GM18498 (cell line): Measurements from ENCODE around the gene TGFBRAP1.
A peak's percentile ranks its signal among the peaks of the same experiment; 100 is the strongest.
"Not testable (repeated sequence)": the region's sequence is repeated elsewhere in the genome, so short reads cannot be mapped to it uniquely, and the experiment has no call there.

Source experiments
- ATAC-seq: cut with Tn5 transposase; IDR thresholded peaks from one replicate; pipeline ENCODE4 v1.9.1; 2021; ENCODE audit warnings: mild to moderate bottlenecking, moderate library complexity; ENCODE audit not compliant: unreplicated experiment

TGFBRAP1 gene

GRCh38 chr2:105357122-105357521 lies 27.6 kb upstream of the TGFBRAP1 start:
- ATAC-seq: no peak

DNA sequence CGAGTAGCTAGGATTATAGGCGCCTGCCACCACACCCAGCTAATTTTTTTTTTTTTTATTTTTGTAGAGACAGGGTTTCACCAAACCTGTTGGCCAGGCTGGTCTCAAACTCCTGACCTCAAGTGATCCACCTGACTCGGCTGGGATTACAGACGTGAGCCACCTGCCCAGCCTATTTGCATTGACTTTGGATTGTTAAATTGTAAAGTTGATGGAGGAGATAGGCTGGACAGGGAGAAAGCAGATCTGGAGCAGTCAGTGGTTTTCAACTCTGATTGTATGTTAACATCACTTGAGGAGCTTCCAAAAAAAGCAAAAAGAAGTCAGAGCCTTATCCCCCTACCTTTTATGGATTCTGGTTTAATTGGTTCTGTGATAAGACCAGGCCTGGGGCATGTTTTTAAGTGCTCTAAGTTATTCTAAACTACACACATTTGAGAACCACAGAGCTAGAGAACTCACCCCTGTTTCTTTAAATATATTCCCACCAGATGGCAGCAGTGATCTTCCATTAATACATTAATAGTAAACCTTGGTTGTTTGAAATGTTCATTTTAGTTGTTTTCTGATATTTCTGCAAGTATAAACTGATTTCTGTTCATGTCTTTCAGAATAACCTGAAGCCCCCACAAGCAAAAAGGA lies 15.3 kb upstream of the TGFBRAP1 start:
- ATAC-seq: no peak

DNA sequence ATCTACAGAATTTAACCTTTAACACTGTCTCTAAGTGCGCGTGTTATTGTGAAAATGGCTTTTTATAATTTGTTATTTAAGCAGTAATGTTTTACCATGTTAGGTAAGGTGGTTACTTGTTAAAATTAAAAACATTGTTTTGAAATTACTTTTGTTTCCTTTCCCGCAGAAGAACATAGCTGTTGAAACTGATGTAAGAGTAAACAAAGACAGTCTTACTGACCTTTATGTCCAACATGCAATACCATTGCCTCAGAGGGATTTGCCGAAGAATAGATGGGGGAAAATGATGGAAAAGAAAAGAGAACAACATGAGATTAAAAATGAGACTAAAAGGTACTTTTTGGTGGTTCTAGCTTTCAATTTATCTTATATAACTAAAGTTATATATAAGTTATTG lies 9.9 kb upstream of the TGFBRAP1 start:
- ATAC-seq: no peak

DNA sequence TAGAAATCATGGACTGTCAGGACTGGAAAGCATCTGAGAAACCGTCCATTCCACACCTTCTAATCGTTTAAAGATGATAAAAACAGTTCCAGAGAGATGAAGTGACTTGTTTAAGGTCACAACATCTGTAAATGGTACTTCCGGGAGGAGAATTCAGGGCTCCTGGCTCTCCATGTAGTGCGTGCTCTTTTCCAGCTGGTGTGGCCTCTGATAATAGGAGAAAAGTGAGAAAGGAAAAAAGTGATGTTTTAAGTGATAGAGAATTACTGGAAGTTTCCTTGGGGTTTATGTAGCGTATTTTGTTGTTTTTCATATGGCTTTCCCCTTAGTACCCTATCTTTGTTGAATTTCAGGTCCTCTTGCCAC lies 8.5 kb upstream of the TGFBRAP1 start:
- peak; percentile 17 for ATAC-seq

DNA sequence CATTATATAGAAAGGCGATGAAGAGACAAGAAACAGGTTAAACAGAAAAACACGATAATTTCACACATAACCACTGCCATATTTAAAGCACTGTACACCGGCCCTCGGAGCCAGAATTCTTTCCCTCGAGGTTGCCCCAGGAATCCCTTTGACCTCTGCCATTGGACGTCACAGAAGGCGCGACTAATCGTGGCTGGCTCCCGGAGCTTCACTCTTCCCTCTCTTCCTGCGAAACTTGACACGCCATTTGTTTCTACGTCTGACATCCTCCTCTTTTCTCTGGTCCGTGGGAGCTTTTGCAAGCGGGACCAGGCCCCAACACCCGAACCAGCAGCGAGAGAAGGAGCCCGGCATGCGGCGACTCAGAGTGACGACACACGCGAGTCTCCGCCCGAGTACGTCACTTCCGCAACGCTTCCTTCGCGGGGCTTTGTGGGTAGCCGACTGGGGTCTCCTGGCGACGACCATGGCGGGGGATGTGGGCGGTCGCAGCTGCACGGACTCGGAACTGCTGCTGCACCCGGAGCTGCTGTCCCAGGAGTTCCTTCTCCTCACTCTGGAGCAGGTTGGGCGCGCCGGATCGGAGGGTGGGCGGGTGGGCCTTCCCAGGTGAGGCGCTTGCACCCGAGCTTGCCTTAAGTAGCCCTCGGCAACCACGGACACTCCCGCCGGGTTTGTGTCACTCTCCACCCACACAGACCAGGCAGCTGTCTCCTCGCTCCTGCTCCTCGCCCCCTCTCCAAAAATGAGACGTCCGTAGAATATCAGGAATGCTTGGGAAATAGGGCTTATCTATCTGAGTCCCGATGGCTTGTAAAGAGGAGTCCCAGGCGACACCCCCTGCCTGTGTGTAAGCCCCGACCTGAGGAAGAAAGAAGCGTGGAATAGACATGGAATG lies 7.8 kb upstream of the TGFBRAP1 start, which contains the start of gene C2orf49:
C2orf49 (plus strand) TSS at position 419 of the 898 bp plus-strand sequence; CDS start at position 467, 48 bp downstream.
- peak; percentile 94 for ATAC-seq

DNA sequence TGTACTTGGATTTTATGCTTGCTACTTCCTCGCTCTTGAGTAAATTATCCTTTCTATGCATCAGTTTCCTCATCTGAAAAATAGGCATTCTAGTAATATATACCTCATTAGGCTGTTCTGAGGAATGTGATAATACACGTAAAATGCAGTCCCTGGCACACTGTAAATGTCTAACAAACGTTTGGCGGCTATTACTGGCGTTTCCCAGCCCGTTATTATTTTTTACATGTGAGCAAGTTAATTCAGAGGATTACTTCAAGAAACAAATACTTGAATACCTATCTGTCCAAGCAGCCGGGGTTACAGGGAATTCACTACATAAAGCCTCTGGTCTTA lies 7.2 kb upstream of the TGFBRAP1 start:
- ATAC-seq: no peak

GRCh38 chr2:105335469-105335868 lies 5.9 kb upstream of the TGFBRAP1 start:
- no peak for ATAC-seq

GRCh38 chr2:105334211-105334610 lies 4.7 kb upstream of the TGFBRAP1 start:
- no peak for ATAC-seq

DNA sequence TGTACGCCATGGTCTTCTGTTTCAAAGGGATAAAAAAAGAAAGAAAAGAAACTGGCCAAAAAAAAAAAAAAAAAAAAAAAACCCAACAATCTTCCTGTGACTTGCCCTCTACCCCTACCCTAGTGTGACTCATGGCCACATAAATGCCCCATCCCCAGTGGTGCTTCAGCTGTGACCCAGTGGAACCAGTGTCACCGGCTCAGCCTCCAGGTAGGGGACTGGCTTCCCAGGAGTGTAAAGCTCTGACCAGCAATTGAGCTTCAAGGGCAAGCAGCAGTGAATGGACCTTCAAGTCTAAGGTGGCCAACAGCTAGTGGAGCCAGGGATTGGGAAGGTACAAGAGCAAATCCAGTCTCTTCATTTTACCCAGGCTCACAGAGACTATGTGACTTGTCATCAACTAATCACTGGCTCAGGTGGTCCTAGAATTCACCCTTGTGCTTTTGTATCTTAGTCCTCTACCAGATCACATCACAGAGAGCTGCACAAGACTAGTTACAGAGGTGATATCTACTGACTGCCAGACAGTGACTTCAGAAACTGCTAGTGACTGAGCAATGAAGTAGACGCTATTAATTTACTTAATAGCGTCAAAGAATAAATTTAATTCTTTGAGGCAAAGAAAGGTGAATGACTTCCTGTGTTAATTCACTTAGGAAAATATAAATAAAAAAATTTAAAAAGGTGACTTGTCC lies 1.3 kb upstream of the TGFBRAP1 start:
- ATAC-seq: no peak

GRCh38 chr2:105329197-105329554 lies 359 bp downstream of the TGFBRAP1 start:
- ATAC-seq: peak; percentile 8

DNA sequence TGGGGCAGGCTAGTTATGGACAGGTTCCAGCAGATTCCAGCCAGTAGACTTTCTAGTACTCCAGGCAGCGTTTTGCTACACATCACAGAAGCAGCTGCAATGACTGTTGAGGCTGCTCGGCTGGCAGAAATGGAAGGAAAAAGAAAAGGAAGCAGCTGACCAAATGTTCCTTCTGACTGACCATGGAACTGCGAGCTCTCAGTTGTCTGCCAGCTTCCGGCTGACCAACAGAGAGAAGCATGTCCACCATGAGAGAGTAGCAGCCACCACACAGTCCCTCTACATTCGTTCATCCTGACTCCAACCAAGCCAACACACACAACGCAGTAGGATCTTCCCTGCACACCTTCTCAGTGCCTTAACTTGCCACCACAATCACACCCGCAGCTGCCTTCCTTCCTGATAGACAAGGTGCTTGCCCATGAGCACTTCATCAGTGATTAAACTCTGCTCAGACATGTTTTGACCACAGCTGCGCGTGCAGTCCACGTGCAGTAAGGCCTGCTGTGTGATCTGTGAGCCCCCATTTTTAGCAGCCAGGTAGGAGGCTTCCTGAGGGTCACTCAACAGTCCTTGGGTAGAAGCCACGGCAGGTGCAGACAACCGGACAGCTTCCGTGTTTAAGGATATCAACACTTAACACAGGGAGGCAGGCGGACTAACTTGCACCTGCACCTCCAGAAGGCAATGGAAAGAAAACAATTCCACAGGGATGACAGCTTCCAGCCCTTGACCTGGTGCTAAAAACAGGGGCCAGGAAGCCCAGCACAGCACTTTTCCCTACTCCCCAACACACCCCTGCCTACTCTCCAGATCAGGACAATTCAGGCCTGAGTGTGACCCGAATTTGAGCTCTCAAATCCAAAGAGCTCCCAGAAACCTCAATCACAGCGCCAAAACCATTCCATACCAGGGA lies 996 bp downstream of the TGFBRAP1 start:
- peak; percentile 36 for ATAC-seq

- ATAC-seq: no peak
Observed at GRCh38 chr2:105327690-105328089, 1.8 kb downstream of the TGFBRAP1 start.

GRCh38 chr2:105327271-105327670 lies 2.3 kb downstream of the TGFBRAP1 start:
- not testable (repeated sequence) for ATAC-seq

GRCh38 chr2:105325389-105325963 lies 4.1 kb downstream of the TGFBRAP1 start:
- no peak for ATAC-seq

DNA sequence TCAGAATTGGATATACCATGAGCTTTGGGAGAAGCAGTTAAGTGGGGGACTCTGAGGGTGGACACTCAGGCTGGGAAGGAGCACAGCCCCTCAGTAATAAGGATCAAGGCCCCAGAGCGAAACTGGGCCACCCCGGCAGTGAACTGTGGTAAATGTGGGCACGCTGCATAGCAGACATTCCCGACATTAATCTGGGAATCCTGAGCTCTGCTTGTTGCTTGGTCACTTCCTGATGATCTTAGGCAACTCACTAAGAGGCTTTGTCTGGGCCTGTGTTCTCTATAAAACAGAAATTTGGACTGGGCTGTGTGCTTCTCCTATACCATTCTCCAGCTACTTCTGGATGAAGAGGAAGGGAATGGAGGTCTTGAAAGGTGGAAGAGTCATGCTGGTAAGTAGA lies 4.8 kb downstream of the TGFBRAP1 start:
- no peak for ATAC-seq

DNA sequence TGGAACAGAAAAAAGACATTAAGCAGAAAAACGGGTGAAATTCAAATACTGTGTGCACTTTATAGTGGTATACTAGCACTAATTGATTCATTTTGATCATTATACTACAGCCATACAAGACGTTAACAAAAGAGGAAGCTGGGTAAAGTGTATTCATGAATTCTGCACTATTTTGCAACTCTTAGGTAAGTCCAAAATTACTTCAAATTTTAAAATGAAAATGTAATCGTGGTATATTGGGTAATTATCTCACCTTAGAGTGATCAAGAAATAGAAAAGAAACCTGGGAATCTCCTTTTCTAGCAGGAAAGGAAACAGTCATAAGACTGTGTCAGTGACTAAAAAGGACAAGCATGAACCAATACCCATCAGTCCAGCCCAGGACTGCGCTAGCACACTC lies 5.4 kb downstream of the TGFBRAP1 start:
- no peak for ATAC-seq

- ATAC-seq: no peak
Observed at GRCh38 chr2:105323111-105323510, 6.4 kb downstream of the TGFBRAP1 start.

- ATAC-seq: peak; percentile 55
Observed at GRCh38 chr2:105321875-105322646, 7.5 kb downstream of the TGFBRAP1 start.

- ATAC-seq: no peak
Observed at GRCh38 chr2:105320651-105321215, 8.8 kb downstream of the TGFBRAP1 start.
